Tibial nerve (tissue), 4 donors: Measurements from ENCODE around the gene BLVRA. TPM values are rescaled to one million over a fixed set of nuclear protein-coding genes. Genes with fewer than 3 reads are reported as not detected.

Source experiments
- DNase-seq, 2 donors: peaks; one replicate each; pipeline ENCODE4 v3.0.0-alpha.2; 2019; ENCODE audit warnings: low spot score in 2 of 2
- H3K27ac ChIP-seq, 4 donors: fragments of 200-600 bp; sonication (generic) in 3 of 4; one replicate each; pipeline ENCODE4 v1.5.1; 2017 to 2019; ENCODE audit warnings: mild to moderate bottlenecking in 1 of 4
- H3K27me3 ChIP-seq, 2 donors: fragments of 200-600 bp; sonication (generic) in 1 of 2; one replicate each; pipeline versions ENCODE4 v1.5.1 to v1.6.0; 2017 to 2019
- H3K36me3 ChIP-seq, 3 donors: fragments of 200-600 bp; sonication (generic); one replicate each; pipeline ENCODE4 v1.5.1; 2018 to 2019
- H3K4me1 ChIP-seq, 4 donors: fragments of 200-600 bp; sonication (generic) in 3 of 4; one replicate each; pipeline ENCODE4 v1.5.1; 2017 to 2019
- H3K4me3 ChIP-seq, 4 donors: fragments of 200-600 bp; sonication (generic) in 3 of 4; one replicate each; pipeline ENCODE4 v1.5.1; 2017 to 2019; ENCODE audit warnings: mild to moderate bottlenecking in 1 of 4, moderate library complexity in 1 of 4
- H3K9me3 ChIP-seq, 4 donors: fragments of 200-600 bp; sonication (generic) in 3 of 4; one replicate each; pipeline ENCODE4 v1.5.1; 2017 to 2019
- EP300 ChIP-seq, 2 donors: sonication (generic); formaldehyde crosslinking; IDR thresholded peaks; one replicate each; pipeline ENCODE4 v1.6.1; 2017; ENCODE audit warnings: antibody characterized with exemption in 2 of 2, mild to moderate bottlenecking in 1 of 2
- POLR2A ChIP-seq, 2 donors: fragments of 450-650 bp; IDR thresholded peaks; one replicate each; pipeline ENCODE4 v1.6.1; 2017; ENCODE audit warnings: antibody characterized with exemption in 2 of 2, mild to moderate bottlenecking in 2 of 2, moderate library complexity in 2 of 2
- WGBS, 2 donors: methylation state at CpG; one replicate each; pipeline ENCODE4 v1.1.5; 2018; 5-methylcytosine and 5-hydroxymethylcytosine counted together
- total RNA-seq, 4 donors: library from RNA; depleted of rRNA; stranded (reverse); fragments of >200 nt; gene quantifications; one replicate each; pipeline ENCODE4 v1.1.0, GENCODE V29; 2016
- TF ChIP-seq, protein P1 (sequence below), 5 experiments: fragments of 200-600 bp in 3 of 5; fragments of 450-650 bp in 2 of 5; sonication (generic) in 3 of 5; IDR thresholded peaks; one replicate each; pipeline ENCODE4 v1.5.1; 2016 to 2019; ENCODE audit warnings: antibody characterized with exemption in 5 of 5, mild to moderate bottlenecking in 3 of 5, moderate library complexity in 2 of 5

The BLVRA gene
- total RNA-seq, 4 donors from 2014 or later, result 32.2 to 70.5 (median 48.5) TPM

DNA sequence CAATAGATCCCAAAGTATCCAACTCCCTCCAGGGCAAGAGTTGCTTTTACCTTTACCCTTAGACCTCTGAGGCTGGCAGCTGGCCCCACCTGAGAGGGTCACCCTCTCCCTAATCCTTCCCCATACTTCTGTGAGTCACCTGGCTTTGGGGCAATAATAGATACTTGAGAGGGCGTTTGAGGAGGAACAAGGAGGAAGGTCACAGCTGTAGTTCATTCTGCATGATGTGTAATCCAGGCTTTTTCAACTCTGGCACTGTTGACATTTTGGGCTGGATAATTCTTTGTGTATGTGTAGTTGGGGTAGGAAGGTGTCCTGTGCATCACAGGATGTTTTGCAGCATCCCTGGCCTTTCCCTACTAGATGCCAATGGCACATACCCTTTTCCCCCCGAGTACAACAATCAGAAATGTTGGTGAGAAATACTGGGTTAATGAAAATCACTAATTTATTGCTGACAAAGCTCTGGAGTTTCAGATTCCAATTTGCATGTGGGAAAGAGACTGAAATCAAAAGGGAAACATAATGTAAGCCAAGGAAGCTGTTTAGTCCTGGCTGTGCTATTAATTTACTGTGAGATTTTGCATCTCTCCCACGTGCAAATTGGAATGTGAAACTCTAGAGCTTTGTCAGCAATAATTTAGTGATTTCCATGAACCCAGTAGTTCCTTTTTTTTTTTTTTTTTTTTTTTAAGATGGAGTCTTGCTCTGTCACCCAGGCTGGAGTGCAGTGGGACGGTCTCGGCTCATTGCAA lies 3.6 kb downstream of the BLVRA start:
- Histone ChIP-seq H3K9me3 (no peaks in the 10 kb centered on the region), H3K4me3 (no peak overlapping the region), H3K4me1 (peaks cover 0 to 59% (median 10%) of the 10 kb centered on the region in 4 donors), H3K27ac (peak overlapping the region in 1 of 4 donors; percentile 39), H3K27me3 (no peaks in the 10 kb centered on the region), H3K36me3 (no peaks in the 10 kb centered on the region)
- no peak for DNase-seq
- no peak for TF ChIP-seq EP300 (IDR thresholded peaks at IDR 0.05)
- 66 to 69% methylated on average over 5 of the region's 5 CpGs for WGBS, 2 donors

DNA sequence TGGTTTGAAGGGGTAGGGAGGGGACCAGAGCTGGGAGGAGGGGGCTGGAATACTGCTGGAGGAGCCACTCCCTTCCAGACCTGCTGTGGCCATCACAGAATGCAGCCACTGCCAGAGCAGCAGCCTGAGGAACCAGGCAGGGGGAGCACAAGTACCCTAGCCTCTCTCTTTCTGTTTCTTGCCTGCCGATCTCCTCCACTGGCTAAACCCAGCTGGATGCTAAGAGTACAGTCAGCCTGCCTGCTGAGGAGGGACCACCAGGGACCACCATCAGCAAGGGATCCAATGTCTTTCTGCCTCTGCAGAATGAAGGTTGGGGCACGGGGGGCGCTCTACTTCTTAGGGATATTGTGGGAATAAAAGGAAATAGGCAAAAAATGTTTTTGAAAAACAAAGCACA lies 4.7 kb downstream of the BLVRA start:
- Histone ChIP-seq H3K27me3 (no peaks in the 10 kb centered on the region), H3K4me1 (peaks cover 0 to 49% (median 8%) of the 10 kb centered on the region in 4 donors), H3K9me3 (no peaks in the 10 kb centered on the region), H3K4me3 (no peak overlapping the region), H3K36me3 (no peaks in the 10 kb centered on the region), H3K27ac (peak overlapping the region in 2 of 4 donors; percentile 58 to 64)
- TF ChIP-seq POLR2A (IDR thresholded peaks at IDR 0.05) (no peak), EP300 (IDR thresholded peaks at IDR 0.05) (no peak)
- TF ChIP-seq, protein P1, sequence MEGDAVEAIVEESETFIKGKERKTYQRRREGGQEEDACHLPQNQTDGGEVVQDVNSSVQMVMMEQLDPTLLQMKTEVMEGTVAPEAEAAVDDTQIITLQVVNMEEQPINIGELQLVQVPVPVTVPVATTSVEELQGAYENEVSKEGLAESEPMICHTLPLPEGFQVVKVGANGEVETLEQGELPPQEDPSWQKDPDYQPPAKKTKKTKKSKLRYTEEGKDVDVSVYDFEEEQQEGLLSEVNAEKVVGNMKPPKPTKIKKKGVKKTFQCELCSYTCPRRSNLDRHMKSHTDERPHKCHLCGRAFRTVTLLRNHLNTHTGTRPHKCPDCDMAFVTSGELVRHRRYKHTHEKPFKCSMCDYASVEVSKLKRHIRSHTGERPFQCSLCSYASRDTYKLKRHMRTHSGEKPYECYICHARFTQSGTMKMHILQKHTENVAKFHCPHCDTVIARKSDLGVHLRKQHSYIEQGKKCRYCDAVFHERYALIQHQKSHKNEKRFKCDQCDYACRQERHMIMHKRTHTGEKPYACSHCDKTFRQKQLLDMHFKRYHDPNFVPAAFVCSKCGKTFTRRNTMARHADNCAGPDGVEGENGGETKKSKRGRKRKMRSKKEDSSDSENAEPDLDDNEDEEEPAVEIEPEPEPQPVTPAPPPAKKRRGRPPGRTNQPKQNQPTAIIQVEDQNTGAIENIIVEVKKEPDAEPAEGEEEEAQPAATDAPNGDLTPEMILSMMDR (IDR thresholded peaks at IDR 0.05), result no peak
- no peak for DNase-seq
- 61 to 74% methylated on average over 3 of the region's 3 CpGs for WGBS, 2 donors

DNA sequence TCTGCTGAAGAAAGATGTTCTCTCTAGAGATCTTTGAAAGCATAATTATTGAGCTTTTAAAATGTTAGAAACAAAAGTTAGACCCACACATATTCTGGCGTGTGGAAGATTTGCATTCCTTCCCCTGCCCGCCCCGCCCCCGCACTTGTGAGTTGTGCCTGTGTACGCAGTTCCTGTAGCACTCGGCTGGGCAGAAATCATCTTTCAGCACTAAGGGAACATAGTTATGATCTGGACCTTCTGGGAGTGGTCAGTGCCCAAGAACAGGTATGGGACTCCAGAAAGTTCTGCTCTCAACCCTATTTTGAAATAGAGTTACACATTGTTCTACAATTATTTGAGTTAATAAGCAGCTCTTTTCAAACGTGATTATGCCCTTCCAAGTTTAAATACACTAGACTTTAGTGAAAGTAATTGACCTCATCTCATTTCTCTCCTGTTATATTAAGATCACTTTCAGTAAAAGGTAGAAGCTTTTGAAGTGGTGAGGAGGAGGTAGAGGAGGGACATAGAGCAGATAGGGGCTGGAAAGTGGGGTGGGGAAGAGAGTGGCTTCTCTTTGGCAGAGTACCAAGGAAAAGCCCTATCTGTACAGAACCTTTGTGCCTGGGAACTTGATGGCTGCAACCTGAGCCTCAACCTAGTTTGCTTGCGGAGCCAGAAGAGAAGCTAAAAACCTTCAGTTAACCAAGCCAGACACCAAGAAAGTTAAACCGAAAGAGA lies 5.7 kb downstream of the BLVRA start:
- Histone ChIP-seq H3K4me3 (no peak overlapping the region), H3K27me3 (no peaks in the 10 kb centered on the region), H3K4me1 (peaks cover 0 to 49% (median 6%) of the 10 kb centered on the region in 4 donors), H3K27ac (peak overlapping the region in 3 of 4 donors; percentile 0 to 64 (median 58)), H3K36me3 (no peaks in the 10 kb centered on the region), H3K9me3 (no peaks in the 10 kb centered on the region)
- WGBS, 2 donors, result 40 to 41% methylated on average over 9 of the region's 9 CpGs
- DNase-seq, result peak; percentile 41 to 44
- TF ChIP-seq EP300 (IDR thresholded peaks at IDR 0.05) (peak in 1 of 2 donors; percentile 17), POLR2A (IDR thresholded peaks at IDR 0.05) (no peak)
- TF ChIP-seq, protein P1 (IDR thresholded peaks at IDR 0.05), result no peak

DNA sequence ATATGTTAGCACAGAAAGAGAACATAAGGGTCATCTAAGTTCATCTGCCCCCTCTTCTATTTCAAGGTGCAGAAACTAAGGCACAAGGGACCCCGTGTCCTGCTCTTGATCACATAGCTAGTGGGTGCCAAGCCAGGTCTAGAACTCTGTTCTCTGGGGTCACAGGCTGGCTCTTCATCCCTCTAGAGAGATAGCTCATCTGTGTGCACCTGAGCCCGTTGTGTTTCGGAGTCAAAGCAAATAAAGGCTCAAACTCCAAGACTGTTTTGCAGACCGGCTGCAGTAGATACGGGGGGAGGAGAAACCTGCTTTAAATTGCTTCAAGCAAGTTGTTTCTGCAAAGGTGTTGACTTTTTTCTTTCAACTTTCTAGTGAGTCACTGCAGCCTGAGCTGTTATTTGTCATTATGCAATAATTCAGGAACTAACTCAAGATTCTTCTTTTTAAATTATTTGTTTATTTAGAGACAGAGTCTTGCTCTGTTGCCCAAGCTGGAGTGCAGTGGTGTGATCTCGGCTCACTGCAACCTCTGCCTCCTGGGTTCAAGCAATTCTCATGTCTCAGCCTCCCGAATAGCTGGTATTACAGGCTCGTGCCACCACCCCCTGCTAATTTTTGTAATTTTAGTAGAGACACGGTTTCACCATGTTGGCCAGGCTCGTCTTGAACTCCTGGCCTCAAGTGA lies 6.5 kb downstream of the BLVRA start:
- WGBS, 2 donors, result 81 to 85% methylated on average over 10 of the region's 10 CpGs
- TF ChIP-seq EP300 (IDR thresholded peaks at IDR 0.05), result no peak
- TF ChIP-seq, protein P1 (IDR thresholded peaks at IDR 0.05), result no peak
- TF ChIP-seq POLR2A (IDR thresholded peaks at IDR 0.05), result no peak

DNA sequence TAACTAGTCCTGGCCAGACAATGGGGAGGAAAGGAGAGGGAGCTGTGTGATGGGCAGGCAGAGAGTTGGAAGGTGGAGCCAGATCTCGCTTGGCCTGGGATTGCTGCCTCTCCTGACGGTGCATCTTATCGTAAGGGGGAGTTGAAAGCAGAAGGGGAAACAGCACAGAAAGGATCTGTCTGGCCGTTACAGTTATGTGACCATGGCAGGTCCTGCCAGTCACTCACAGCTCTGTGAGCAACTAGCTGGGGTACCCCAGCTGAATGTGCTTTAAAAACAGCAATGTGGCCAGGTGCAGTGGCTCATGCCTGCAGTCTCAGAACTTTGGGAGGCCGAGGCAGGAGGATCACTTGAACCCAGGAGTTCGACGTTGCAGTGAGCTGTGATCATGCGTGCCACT lies 8.1 kb downstream of the BLVRA start:
- DNase-seq, result no peak
- Histone ChIP-seq H3K4me1 (peaks cover 0 to 41% (median 4%) of the 10 kb centered on the region in 4 donors), H3K27ac (no peak overlapping the region), H3K4me3 (no peak overlapping the region), H3K9me3 (no peaks in the 10 kb centered on the region), H3K27me3 (no peaks in the 10 kb centered on the region), H3K36me3 (peaks cover 0 to 18% (median 2%) of the 10 kb centered on the region in 3 donors)
- TF ChIP-seq POLR2A (IDR thresholded peaks at IDR 0.05) (no peak), EP300 (IDR thresholded peaks at IDR 0.05) (no peak)
- TF ChIP-seq, protein P1 (IDR thresholded peaks at IDR 0.05), result no peak
- 70 to 77% methylated on average over 8 of the region's 8 CpGs for WGBS, 2 donors

More for the DNA sequence above, 6.5 kb downstream of the BLVRA start:
- Histone ChIP-seq H3K4me3 (no peak overlapping the region), H3K9me3 (no peaks in the 10 kb centered on the region), H3K27me3 (no peaks in the 10 kb centered on the region), H3K27ac (peak overlapping the region in 2 of 4 donors; percentile 58 to 64), H3K36me3 (peaks cover 0 to 1% (median 0%) of the 10 kb centered on the region in 3 donors), H3K4me1 (peaks cover 0 to 45% (median 4%) of the 10 kb centered on the region in 4 donors)
- DNase-seq, result no peak
